Esophagus squamous epithelium (tissue), 5 donors: ENCODE data around the gene APP. TPM values are rescaled to one million over a fixed set of nuclear protein-coding genes. Genes with fewer than 3 reads are reported as not detected.

Experiments used
- DNase-seq: peaks from one replicate; lab custom pipeline; 2025; lab: John Stamatoyannopoulos, UW
- H3K27ac ChIP-seq, 4 donors: fragments of 200-600 bp; sonication (generic); one replicate each; pipeline ENCODE4 v1.5.1; 2016 to 2019; ENCODE audit warnings: mild to moderate bottlenecking in 1 of 4
- H3K27me3 ChIP-seq, 4 donors: fragments of 200-600 bp; sonication (generic); 1 replicate in 3 of 4; 2 replicates in 1 of 4; pipeline versions ENCODE4 v1.5.1 to v1.6.0; 2017 to 2021; ENCODE audit warnings: antibody characterized with exemption in 1 of 4
- H3K36me3 ChIP-seq, 3 donors: fragments of 200-600 bp; sonication (generic); one replicate each; pipeline ENCODE4 v1.5.1; 2016 to 2019
- H3K4me1 ChIP-seq, 3 donors: fragments of 200-600 bp; sonication (generic); one replicate each; pipeline ENCODE4 v1.5.1; 2017 to 2019
- H3K4me3 ChIP-seq, 4 donors: fragments of 200-600 bp; sonication (generic); 1 replicate in 3 of 4; 2 replicates in 1 of 4; pipeline ENCODE4 v1.5.1; 2016 to 2019; ENCODE audit warnings: mild to moderate bottlenecking in 2 of 4, moderate library complexity in 1 of 4
- H3K9me3 ChIP-seq, 3 donors: fragments of 200-600 bp; sonication (generic); one replicate each; pipeline ENCODE4 v1.5.1; 2016 to 2019
- CTCF ChIP-seq, 6 experiments: fragments of 450-650 bp in 4 of 6; fragments of 200-600 bp in 2 of 6; sonication (generic) in 2 of 6; IDR thresholded peaks; one replicate each; pipeline ENCODE4 v1.5.1; 2016 to 2019; ENCODE audit warnings: antibody characterized with exemption in 6 of 6, mild to moderate bottlenecking in 4 of 6, moderate library complexity in 4 of 6
- POLR2A ChIP-seq, 4 donors: fragments of 450-650 bp; IDR thresholded peaks; one replicate each; pipeline ENCODE4 v1.6.1; 2017; ENCODE audit warnings: antibody characterized with exemption in 4 of 4, mild to moderate bottlenecking in 4 of 4, moderate library complexity in 3 of 4
- WGBS, 2 donors: methylation state at CpG; one replicate each; pipeline ENCODE4 v1.1.5; 2018; 5-methylcytosine and 5-hydroxymethylcytosine counted together
- intact Hi-C: fragments of 100-400 bp; cut with DNase I; formaldehyde crosslinking; loops from one replicate; pipeline ENCODE4 v1.15.0; 2022
- total RNA-seq, 4 donors: library from RNA; depleted of rRNA; stranded (reverse); fragments of >200 nt; gene quantifications; one replicate each; pipeline ENCODE4 v1.1.0, GENCODE V29; 2016
- donor health status: DM: yes; HTN: yes; CAD: no.

The APP gene
- total RNA-seq, 4 donors from 2014 or later, result 58.2 to 277 (median 183) TPM

GRCh38 chr21:26120828-26121227, 49.7 kb downstream of the APP start:
- no peaks in the 10 kb centered on the region for H3K27me3 ChIP-seq
- no peaks in the 10 kb centered on the region for H3K36me3 ChIP-seq
- H3K27ac ChIP-seq, result no peak overlapping the region
- no peaks in the 10 kb centered on the region for H3K9me3 ChIP-seq
- peaks cover 0 to 67% (median 26%) of the 10 kb centered on the region in 3 donors for H3K4me1 ChIP-seq
- TF ChIP-seq CTCF (IDR thresholded peaks at IDR 0.05) (no peak), POLR2A (IDR thresholded peaks at IDR 0.05) (no peak)
- no peak for DNase-seq
- intact Hi-C loops, result no loop called here
- 27 to 39% methylated on average over 4 of the region's 4 CpGs for WGBS, 2 donors
- H3K4me3 ChIP-seq, result no peak overlapping the region

GRCh38 chr21:26119906-26120305, 50.7 kb downstream of the APP start:
- 81 to 88% methylated on average over 1 of the region's 1 CpG for WGBS, 2 donors
- Histone ChIP-seq H3K4me1 (peaks cover 0 to 66% (median 21%) of the 10 kb centered on the region in 3 donors), H3K9me3 (no peaks in the 10 kb centered on the region), H3K27me3 (no peaks in the 10 kb centered on the region), H3K36me3 (no peaks in the 10 kb centered on the region), H3K27ac (no peak overlapping the region), H3K4me3 (no peak overlapping the region)
- intact Hi-C loops, result no loop called here
- DNase-seq, result no peak
- TF ChIP-seq POLR2A (IDR thresholded peaks at IDR 0.05) (no peak), CTCF (IDR thresholded peaks at IDR 0.05) (no peak)

GRCh38 chr21:26118938-26119540, 51.5 kb downstream of the APP start:
- Histone ChIP-seq H3K27ac (no peak overlapping the region), H3K36me3 (peaks cover 0 to 3% (median 0%) of the 10 kb centered on the region in 3 donors), H3K4me3 (no peak overlapping the region), H3K4me1 (peaks cover 0 to 57% (median 16%) of the 10 kb centered on the region in 3 donors), H3K9me3 (no peaks in the 10 kb centered on the region), H3K27me3 (no peaks in the 10 kb centered on the region)
- WGBS, 2 donors, result 61 to 83% methylated on average over 2 of the region's 2 CpGs
- intact Hi-C loops, result no loop called here
- no peak for DNase-seq
- TF ChIP-seq CTCF (IDR thresholded peaks at IDR 0.05) (no peak), POLR2A (IDR thresholded peaks at IDR 0.05) (no peak)

- H3K4me3 ChIP-seq, result no peak overlapping the region
- no peak for TF ChIP-seq CTCF (IDR thresholded peaks at IDR 0.05)
- TF ChIP-seq POLR2A (IDR thresholded peaks at IDR 0.05), result no peak
- H3K27me3 ChIP-seq, result no peaks in the 10 kb centered on the region
- H3K9me3 ChIP-seq, result no peaks in the 10 kb centered on the region
- no peak for DNase-seq
- H3K27ac ChIP-seq, result no peak overlapping the region
- peaks cover 0 to 46% (median 13%) of the 10 kb centered on the region in 3 donors for H3K4me1 ChIP-seq
- 79 to 83% methylated on average over 3 of the region's 3 CpGs for WGBS, 2 donors
- intact Hi-C loops, result no loop called here
- H3K36me3 ChIP-seq, result peaks cover 0 to 3% (median 0%) of the 10 kb centered on the region in 3 donors
These were observed 52.6 kb downstream of the APP start for GRCh38 chr21:26117972-26118367.

GRCh38 chr21:26117324-26117971, 53.1 kb downstream of the APP start:
- no peaks in the 10 kb centered on the region for H3K9me3 ChIP-seq

More at GRCh38 chr21:26117324-26117971, 53.1 kb downstream of the APP start:
- Histone ChIP-seq H3K27ac (no peak overlapping the region), H3K4me1 (peaks cover 0 to 41% (median 13%) of the 10 kb centered on the region in 3 donors), H3K36me3 (peaks cover 0 to 3% (median 0%) of the 10 kb centered on the region in 3 donors), H3K4me3 (no peak overlapping the region), H3K27me3 (no peaks in the 10 kb centered on the region)
- 88 to 90% methylated on average over 5 of the region's 5 CpGs for WGBS, 2 donors
- intact Hi-C loops, result no loop called here
- TF ChIP-seq POLR2A (IDR thresholded peaks at IDR 0.05), result no peak
- no peak for TF ChIP-seq CTCF (IDR thresholded peaks at IDR 0.05)
- no peak for DNase-seq
